Measurements from ENCODE around the gene SYT1.

Gene SYT1

GRCh38 chr12:79411791-79412190 is 547.2 kb downstream of the SYT1 start:
- Histone ChIP-seq H3K18ac (ENCODE audit: low read depth in 1 of 2, low read length in 2 of 2) (no peak overlapping the region), H3K14ac (ENCODE audit: low read length in 2 of 2) (no peak overlapping the region), H3K27me3 (ENCODE audit: control insufficient read depth in 1 of 2, insufficient read depth in 1 of 2, low read length in 2 of 2) (no peaks in the 10 kb centered on the region), H3K4me2 (ENCODE audit: low read length, poor library complexity, severe bottlenecking) (no peak overlapping the region), H2AFZ (ENCODE audit: low read depth, low read length) (no peak overlapping the region), H3K23ac (ENCODE audit: low read length in 2 of 2) (no peak overlapping the region), H2BK120ac (ENCODE audit: low read depth, low read length) (no peak overlapping the region), H2BK5ac (ENCODE audit: low read depth, low read length, poor library complexity, severe bottlenecking) (no peak overlapping the region), H3K36me3 (ENCODE audit: control insufficient read depth in 1 of 2, insufficient read depth in 2 of 2, low read depth in 1 of 2, low read length in 2 of 2) (no peaks in the 10 kb centered on the region), H3K79me1 (replicated peaks; ENCODE audit: low read length, poor library complexity, severe bottlenecking) (peaks cover 2% of the 10 kb centered on the region), H3K27ac (ENCODE audit: low read length, poor library complexity, severe bottlenecking) (no peak overlapping the region), H3K4me3 (ENCODE audit: insufficient read depth in 1 of 2, low read depth in 1 of 2, low read length in 2 of 2) (no peak overlapping the region), H3K4me1 (ENCODE audit: control insufficient read depth, insufficient read depth, low read depth, low read length) (peaks cover 3% of the 10 kb centered on the region), H2AK5ac (ENCODE audit: low read length, severe bottlenecking) (peak overlapping the region; percentile 95), H3K4ac (ENCODE audit: low read depth in 1 of 2, low read length in 2 of 2) (no peak overlapping the region), H2BK15ac (ENCODE audit: low read depth, poor library complexity, severe bottlenecking) (peak overlapping the region; percentile 17), H4K8ac (ENCODE audit: low read length) (no peak overlapping the region), H4K91ac (ENCODE audit: low read length) (no peak overlapping the region), H3K9me3 (ENCODE audit: control insufficient read depth, low read length) (no peaks in the 10 kb centered on the region), H2BK12ac (ENCODE audit: low read length in 2 of 2) (no peak overlapping the region), H3K9ac (ENCODE audit: low read length) (no peak overlapping the region)
- 89% methylated on average over 3 of the region's 3 CpGs for whole genome bisulfite sequencing
- DNase-seq: no peak

DNA sequence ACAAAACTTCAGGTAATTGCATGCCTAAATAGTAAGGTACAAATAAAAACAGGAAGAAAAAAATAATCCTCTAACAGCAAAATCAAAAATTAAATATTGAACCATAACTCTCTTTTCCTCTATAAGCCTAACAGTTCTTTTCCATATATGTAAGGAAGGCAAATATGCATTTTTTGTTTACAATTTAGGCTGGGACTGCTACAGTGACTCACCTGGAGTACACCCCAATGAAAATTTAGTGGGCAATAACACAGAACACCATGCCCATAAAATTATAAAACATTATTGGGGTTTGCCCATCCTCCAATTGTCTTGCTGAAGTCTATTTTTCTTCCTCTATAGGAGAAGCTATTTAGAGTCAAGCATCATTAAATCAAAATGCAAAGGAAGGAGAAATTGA is 549.2 kb downstream of the SYT1 start:
- H3K9me3 ChIP-seq (ENCODE audit: control insufficient read depth, low read length): no peaks in the 10 kb centered on the region
- H3K4me2 ChIP-seq (ENCODE audit: low read length, poor library complexity, severe bottlenecking): no peak overlapping the region
- H2BK120ac ChIP-seq (ENCODE audit: low read depth, low read length): no peak overlapping the region
- H3K36me3 ChIP-seq (ENCODE audit: control insufficient read depth in 1 of 2, insufficient read depth in 2 of 2, low read depth in 1 of 2, low read length in 2 of 2): no peaks in the 10 kb centered on the region
- no peak overlapping the region for H3K14ac ChIP-seq (ENCODE audit: low read length in 2 of 2)
- H3K27ac ChIP-seq (ENCODE audit: low read length, poor library complexity, severe bottlenecking): no peak overlapping the region
- peaks cover 4% of the 10 kb centered on the region for H3K4me1 ChIP-seq (ENCODE audit: control insufficient read depth, insufficient read depth, low read depth, low read length)
- no peak overlapping the region for H4K91ac ChIP-seq (ENCODE audit: low read length)
- no peaks in the 10 kb centered on the region for H3K27me3 ChIP-seq (ENCODE audit: control insufficient read depth in 1 of 2, insufficient read depth in 1 of 2, low read length in 2 of 2)
- H3K79me1 ChIP-seq (replicated peaks; ENCODE audit: low read length, poor library complexity, severe bottlenecking): peaks cover 2% of the 10 kb centered on the region
- no peak overlapping the region for H2BK15ac ChIP-seq (ENCODE audit: low read depth, poor library complexity, severe bottlenecking)
- H3K4ac ChIP-seq (ENCODE audit: low read depth in 1 of 2, low read length in 2 of 2): no peak overlapping the region
- H3K4me3 ChIP-seq (ENCODE audit: insufficient read depth in 1 of 2, low read depth in 1 of 2, low read length in 2 of 2): no peak overlapping the region
- no peak overlapping the region for H2AFZ ChIP-seq (ENCODE audit: low read depth, low read length)
- H2BK5ac ChIP-seq (ENCODE audit: low read depth, low read length, poor library complexity, severe bottlenecking): no peak overlapping the region
- no peak overlapping the region for H2BK12ac ChIP-seq (ENCODE audit: low read length in 2 of 2)
- H3K23ac ChIP-seq (ENCODE audit: low read length in 2 of 2): no peak overlapping the region
- H4K8ac ChIP-seq (ENCODE audit: low read length): no peak overlapping the region
- no peak overlapping the region for H3K9ac ChIP-seq (ENCODE audit: low read length)
- no peak overlapping the region for H3K18ac ChIP-seq (ENCODE audit: low read depth in 1 of 2, low read length in 2 of 2)
- no peak for DNase-seq
- H2AK5ac ChIP-seq (ENCODE audit: low read length, severe bottlenecking): no peak overlapping the region

- no peak overlapping the region for H3K9ac ChIP-seq (ENCODE audit: low read length)
- H2BK5ac ChIP-seq (ENCODE audit: low read depth, low read length, poor library complexity, severe bottlenecking): no peak overlapping the region
- no peak overlapping the region for H3K4me2 ChIP-seq (ENCODE audit: low read length, poor library complexity, severe bottlenecking)
- H3K27ac ChIP-seq (ENCODE audit: low read length, poor library complexity, severe bottlenecking): no peak overlapping the region
- H3K79me1 ChIP-seq (replicated peaks; ENCODE audit: low read length, poor library complexity, severe bottlenecking): peaks cover 2% of the 10 kb centered on the region
- no peaks in the 10 kb centered on the region for H3K27me3 ChIP-seq (ENCODE audit: control insufficient read depth in 1 of 2, insufficient read depth in 1 of 2, low read length in 2 of 2)
- H3K23ac ChIP-seq (ENCODE audit: low read length in 2 of 2): no peak overlapping the region
- H2BK120ac ChIP-seq (ENCODE audit: low read depth, low read length): no peak overlapping the region
- H3K9me3 ChIP-seq (ENCODE audit: control insufficient read depth, low read length): no peaks in the 10 kb centered on the region
- H3K4me1 ChIP-seq (ENCODE audit: control insufficient read depth, insufficient read depth, low read depth, low read length): peaks cover 4% of the 10 kb centered on the region
- DNase-seq: no peak
- H3K14ac ChIP-seq (ENCODE audit: low read length in 2 of 2): peak overlapping the region in 1 of 2 experiments; percentile 53
- H2AFZ ChIP-seq (ENCODE audit: low read depth, low read length): no peak overlapping the region
- 94% methylated on average over 1 of the region's 2 CpGs for WGBS
- H3K4ac ChIP-seq (ENCODE audit: low read depth in 1 of 2, low read length in 2 of 2): no peak overlapping the region
- no peaks in the 10 kb centered on the region for H3K36me3 ChIP-seq (ENCODE audit: control insufficient read depth in 1 of 2, insufficient read depth in 2 of 2, low read depth in 1 of 2, low read length in 2 of 2)
- no peak overlapping the region for H4K91ac ChIP-seq (ENCODE audit: low read length)
- peak overlapping the region in 1 of 2 experiments; percentile 15 for H2BK12ac ChIP-seq (ENCODE audit: low read length in 2 of 2)
- H2AK5ac ChIP-seq (ENCODE audit: low read length, severe bottlenecking): peak overlapping the region; percentile 43
- no peak overlapping the region for H2BK15ac ChIP-seq (ENCODE audit: low read depth, poor library complexity, severe bottlenecking)
- no peak overlapping the region for H3K4me3 ChIP-seq (ENCODE audit: insufficient read depth in 1 of 2, low read depth in 1 of 2, low read length in 2 of 2)
- H4K8ac ChIP-seq (ENCODE audit: low read length): no peak overlapping the region
- H3K18ac ChIP-seq (ENCODE audit: low read depth in 1 of 2, low read length in 2 of 2): no peak overlapping the region
These were observed 549.7 kb downstream of the SYT1 start for GRCh38 chr12:79414252-79414651.

GRCh38 chr12:79415321-79415720 is 550.7 kb downstream of the SYT1 start:
- H3K23ac ChIP-seq (ENCODE audit: low read length in 2 of 2): no peak overlapping the region
- no peaks in the 10 kb centered on the region for H3K9me3 ChIP-seq (ENCODE audit: control insufficient read depth, low read length)
- H3K18ac ChIP-seq (ENCODE audit: low read depth in 1 of 2, low read length in 2 of 2): no peak overlapping the region
- H2BK5ac ChIP-seq (ENCODE audit: low read depth, low read length, poor library complexity, severe bottlenecking): no peak overlapping the region
- H3K4ac ChIP-seq (ENCODE audit: low read depth in 1 of 2, low read length in 2 of 2): no peak overlapping the region
- no peak overlapping the region for H3K9ac ChIP-seq (ENCODE audit: low read length)
- no peak overlapping the region for H2BK12ac ChIP-seq (ENCODE audit: low read length in 2 of 2)
- no peaks in the 10 kb centered on the region for H3K36me3 ChIP-seq (ENCODE audit: control insufficient read depth in 1 of 2, insufficient read depth in 2 of 2, low read depth in 1 of 2, low read length in 2 of 2)
- WGBS: no CpG with 5 or more reads among the region's 2 CpGs
- H2BK15ac ChIP-seq (ENCODE audit: low read depth, poor library complexity, severe bottlenecking): no peak overlapping the region
- no peak overlapping the region for H2AFZ ChIP-seq (ENCODE audit: low read depth, low read length)
- H4K91ac ChIP-seq (ENCODE audit: low read length): no peak overlapping the region
- no peak overlapping the region for H3K4me3 ChIP-seq (ENCODE audit: insufficient read depth in 1 of 2, low read depth in 1 of 2, low read length in 2 of 2)
- no peaks in the 10 kb centered on the region for H3K27me3 ChIP-seq (ENCODE audit: control insufficient read depth in 1 of 2, insufficient read depth in 1 of 2, low read length in 2 of 2)
- no peak overlapping the region for H4K8ac ChIP-seq (ENCODE audit: low read length)
- H2BK120ac ChIP-seq (ENCODE audit: low read depth, low read length): no peak overlapping the region
- H3K4me2 ChIP-seq (ENCODE audit: low read length, poor library complexity, severe bottlenecking): no peak overlapping the region
- peaks cover 2% of the 10 kb centered on the region for H3K79me1 ChIP-seq (replicated peaks; ENCODE audit: low read length, poor library complexity, severe bottlenecking)
- DNase-seq: no peak
- H3K27ac ChIP-seq (ENCODE audit: low read length, poor library complexity, severe bottlenecking): no peak overlapping the region
- H3K14ac ChIP-seq (ENCODE audit: low read length in 2 of 2): no peak overlapping the region
- peaks cover 4% of the 10 kb centered on the region for H3K4me1 ChIP-seq (ENCODE audit: control insufficient read depth, insufficient read depth, low read depth, low read length)
- H2AK5ac ChIP-seq (ENCODE audit: low read length, severe bottlenecking): no peak overlapping the region
